Fibroblast of lung (primary cell): ENCODE data around the gene NTSR1. TPM values are rescaled to one million over a fixed set of nuclear protein-coding genes. Genes with fewer than 3 reads are reported as not detected.

Experiments used
- DNase-seq, 2 donors: peaks; one replicate each; pipeline versions ENCODE4 v3.0.0 to v3.0.0-alpha.2; 2010; ENCODE audit warnings: low read depth in 2 of 2
- H2AFZ ChIP-seq: 2 replicates; pipeline ENCODE4 v1.5.1; 2012; ENCODE audit warnings: low read length, control low read depth, inconsistent platforms
- H3K27ac ChIP-seq: 2 replicates; pipeline ENCODE4 v1.5.1; 2011; ENCODE audit warnings: low read length, control low read depth; ENCODE audit not compliant: insufficient read depth
- H3K27me3 ChIP-seq: 2 replicates; pipeline ENCODE4 v1.5.1; 2011; ENCODE audit warnings: mild to moderate bottlenecking, low read length; ENCODE audit not compliant: control insufficient read depth, insufficient read depth
- H3K36me3 ChIP-seq: 2 replicates; pipeline ENCODE4 v1.5.1; 2011; ENCODE audit warnings: low read length; ENCODE audit not compliant: control insufficient read depth, insufficient read depth
- H3K4me1 ChIP-seq: 2 replicates; pipeline ENCODE4 v1.5.1; 2011; ENCODE audit warnings: low read length; ENCODE audit not compliant: control insufficient read depth, insufficient read depth; ENCODE audit errors: extremely low read depth
- H3K4me2 ChIP-seq: 2 replicates; pipeline ENCODE4 v1.5.1; 2011; ENCODE audit warnings: low read length, control low read depth; ENCODE audit not compliant: insufficient read depth; ENCODE audit errors: extremely low read depth
- H3K4me3 ChIP-seq, 4 experiments: fragments of 200-600 bp in 1 of 4; sonication (generic) in 1 of 4; replicated peaks in 1 of 4; 2 replicates each; pipeline ENCODE4 v1.5.1; 2011 to 2016; ENCODE audit warnings: low read length in 4 of 4, low read depth in 3 of 4, mild to moderate bottlenecking in 3 of 4, control low read depth in 2 of 4, inconsistent platforms in 1 of 4, mixed read lengths in 1 of 4; ENCODE audit not compliant: insufficient read depth in 1 of 4; ENCODE audit errors: control extremely low read depth in 1 of 4
- H3K79me2 ChIP-seq: 2 replicates; pipeline ENCODE4 v1.5.1; 2012; ENCODE audit warnings: mild to moderate bottlenecking, low read length, inconsistent platforms; ENCODE audit not compliant: control insufficient read depth, insufficient read depth
- H3K9ac ChIP-seq: 2 replicates; pipeline ENCODE4 v1.5.1; 2011; ENCODE audit warnings: mild to moderate bottlenecking, low read length, control low read depth; ENCODE audit not compliant: insufficient read depth
- H3K9me3 ChIP-seq: 2 replicates; pipeline ENCODE4 v1.5.1; 2012; ENCODE audit warnings: low read depth, low read length; ENCODE audit not compliant: control insufficient read depth, insufficient read depth
- H4K20me1 ChIP-seq: 2 replicates; pipeline ENCODE4 v1.5.1; 2011; ENCODE audit warnings: low read length; ENCODE audit not compliant: control insufficient read depth, insufficient read depth; ENCODE audit errors: extremely low read depth
- CTCF ChIP-seq, 2 donors: IDR thresholded peaks in 1 of 2; conservative IDR thresholded peaks in 1 of 2; 1 replicate in 1 of 2; 2 replicates in 1 of 2; pipeline ENCODE4 v1.5.1; 2011 to 2012; ENCODE audit warnings: low read length in 2 of 2, control low read depth in 1 of 2, inconsistent platforms in 1 of 2, low read depth in 1 of 2, mild to moderate bottlenecking in 1 of 2
- EZH2 ChIP-seq: IDR thresholded peaks from 2 replicates; pipeline ENCODE4 v1.5.1; 2012; ENCODE audit warnings: low read length, control low read depth, mild to moderate bottlenecking; ENCODE audit errors: missing control alignments
- polyA plus RNA-seq, 2 donors: library from polyadenylated mRNA; depleted of rRNA in 1 of 2; stranded (reverse) in 1 of 2; unstranded in 1 of 2; fragments of >200 nt; gene quantifications; 2 replicates each; pipeline ENCODE4 v1.2.1, GENCODE V29; 2011 to 2012; ENCODE audit warnings: missing spikeins in 1 of 2
- total RNA-seq: library from RNA; depleted of rRNA; stranded (reverse); fragments of >200 nt; gene quantifications from 2 replicates; pipeline ENCODE4 v1.2.1, GENCODE V29; 2014

Gene NTSR1
- total and polyA plus RNA-seq, 2 donors (not counting 1 experiment from before 2014, with no cell fraction given), result 0.05 to 0.33 TPM

- H3K4me2 ChIP-seq, result no peak overlapping the region
- no peaks in the 10 kb centered on the region for H3K4me1 ChIP-seq
- H3K9me3 ChIP-seq, result no peaks in the 10 kb centered on the region
- peaks cover 9% of the 10 kb centered on the region for H3K27me3 ChIP-seq
- no peak overlapping the region for H3K4me3 ChIP-seq
- DNase-seq, result no peak
- TF ChIP-seq EZH2 (no peak), CTCF (conservative IDR thresholded peaks at IDR 0.05 in 1 of 2, IDR thresholded peaks at IDR 0.05 in 1 of 2; ENCODE audit: low read depth in 1 of 2, low read length in 2 of 2) (no peak)
- no peak overlapping the region for H3K27ac ChIP-seq
- H2AFZ ChIP-seq, result no peak overlapping the region
- H3K36me3 ChIP-seq, result no peaks in the 10 kb centered on the region
- no peaks in the 10 kb centered on the region for H3K79me2 ChIP-seq
- no peaks in the 10 kb centered on the region for H4K20me1 ChIP-seq
- no peak overlapping the region for H3K9ac ChIP-seq
Measured at GRCh38 chr20:62764156-62764935, 55.7 kb downstream of the NTSR1 start.

- Histone ChIP-seq H3K4me1 (no peaks in the 10 kb centered on the region), H2AFZ (no peak overlapping the region)
- no peak for DNase-seq
Measured at GRCh38 chr20:62765021-62765420, 56.4 kb downstream of the NTSR1 start.

More at GRCh38 chr20:62765021-62765420, 56.4 kb downstream of the NTSR1 start:
- Histone ChIP-seq H3K9me3 (no peaks in the 10 kb centered on the region), H3K4me2 (no peak overlapping the region), H3K4me3 (no peak overlapping the region), H3K27ac (no peak overlapping the region), H3K27me3 (peaks cover 9% of the 10 kb centered on the region), H3K9ac (no peak overlapping the region), H3K36me3 (no peaks in the 10 kb centered on the region), H4K20me1 (no peaks in the 10 kb centered on the region), H3K79me2 (no peaks in the 10 kb centered on the region)
- TF ChIP-seq EZH2 (no peak), CTCF (conservative IDR thresholded peaks at IDR 0.05 in 1 of 2, IDR thresholded peaks at IDR 0.05 in 1 of 2; ENCODE audit: low read depth in 1 of 2, low read length in 2 of 2) (no peak)
